Prostate gland (tissue), 2 donors: ENCODE data around the gene TAF4. TPM values are rescaled to one million over a fixed set of nuclear protein-coding genes. Genes with fewer than 3 reads are reported as not detected.

ENCODE experiments used
- DNase-seq: peaks from one replicate; pipeline ENCODE4 v3.0.0-alpha.2; 2019; ENCODE audit warnings: low spot score
- H3K27ac ChIP-seq, 2 donors: fragments of 200-600 bp; sonication (generic); 2 replicates each; pipeline ENCODE4 v1.5.1; 2017 to 2019
- H3K27me3 ChIP-seq: fragments of 200-600 bp; sonication (generic); replicated peaks from 2 replicates; pipeline ENCODE4 v1.5.1; 2019; ENCODE audit not compliant: insufficient read depth
- H3K36me3 ChIP-seq, 2 donors: fragments of 200-600 bp; sonication (generic); 1 replicate in 1 of 2; 2 replicates in 1 of 2; pipeline versions ENCODE4 v1.5.1 to v1.8.1; 2017 to 2019
- H3K4me1 ChIP-seq: fragments of 200-600 bp; sonication (generic); replicated peaks from 2 replicates; pipeline ENCODE4 v1.5.1; 2019
- H3K4me3 ChIP-seq, 2 donors: fragments of 200-600 bp; sonication (generic); 2 replicates each; pipeline ENCODE4 v1.5.1; 2017 to 2019
- H3K9me3 ChIP-seq: fragments of 200-600 bp; sonication (generic); 2 replicates; pipeline ENCODE4 v1.5.1; 2017
- CTCF ChIP-seq, 4 experiments: fragments of 200-600 bp in 2 of 4; fragments of 450-650 bp in 2 of 4; sonication (generic) in 2 of 4; IDR thresholded peaks; 1 replicate in 3 of 4; 2 replicates in 1 of 4; pipeline ENCODE4 v1.5.1; 2016 to 2019; ENCODE audit warnings: antibody characterized with exemption in 4 of 4, mild to moderate bottlenecking in 2 of 4, moderate library complexity in 2 of 4
- POLR2A ChIP-seq: fragments of 450-650 bp; IDR thresholded peaks from one replicate; pipeline ENCODE4 v1.6.1; 2016; ENCODE audit warnings: antibody characterized with exemption, mild to moderate bottlenecking
- POLR2AphosphoS5 ChIP-seq: sonication (generic); formaldehyde crosslinking; IDR thresholded peaks from one replicate; pipeline ENCODE4 v1.6.1; 2017; ENCODE audit warnings: antibody characterized with exemption
- WGBS: methylation state at CpG from one replicate; pipeline ENCODE4 v1.1.5; 2018; 5-methylcytosine and 5-hydroxymethylcytosine counted together
- intact Hi-C: fragments of 100-400 bp; cut with DNase I; formaldehyde crosslinking; loops from one replicate; pipeline ENCODE4 v1.14.2; 2022
- total RNA-seq, 2 donors: library from RNA; depleted of rRNA; stranded (reverse); fragments of >200 nt; gene quantifications; one replicate each; pipeline ENCODE4 v1.1.0, GENCODE V29; 2016

Gene TAF4
- total RNA-seq, 2 donors from 2014 or later: 19.9 to 57.1 TPM

- Histone ChIP-seq H3K27me3 (no peaks in the 10 kb centered on the region), H3K9me3 (no peaks in the 10 kb centered on the region), H3K36me3 (peaks cover 0 to 6% of the 10 kb centered on the region in 2 donors), H3K4me3 (no peak overlapping the region), H3K4me1 (no peaks in the 10 kb centered on the region), H3K27ac (no peak overlapping the region)
- TF ChIP-seq POLR2A (no peak), POLR2AphosphoS5 (no peak), CTCF (IDR thresholded peaks at IDR 0.05) (no peak)
- 94% methylated on average over 35 of the region's 45 CpGs for WGBS
- intact Hi-C loops: no loop called here
- DNase-seq: no peak
Observed at GRCh38 chr20:61976644-61977418, 88.8 kb downstream of the TAF4 start.

GRCh38 chr20:61976263-61976643 is 89.4 kb downstream of the TAF4 start:
- Histone ChIP-seq H3K4me1 (no peaks in the 10 kb centered on the region), H3K9me3 (no peaks in the 10 kb centered on the region), H3K4me3 (no peak overlapping the region), H3K27me3 (no peaks in the 10 kb centered on the region), H3K36me3 (peaks cover 0 to 6% of the 10 kb centered on the region in 2 donors), H3K27ac (no peak overlapping the region)
- TF ChIP-seq POLR2AphosphoS5: no peak
- no peak for TF ChIP-seq CTCF (IDR thresholded peaks at IDR 0.05)
- TF ChIP-seq POLR2A: no peak
- intact Hi-C loops: no loop called here
- DNase-seq: no peak
- WGBS: 86% methylated on average over 9 of the region's 9 CpGs

GRCh38 chr20:61975407-61976129 is 90.1 kb downstream of the TAF4 start:
- Histone ChIP-seq H3K9me3 (no peaks in the 10 kb centered on the region), H3K27me3 (no peaks in the 10 kb centered on the region), H3K36me3 (peaks cover 0 to 6% of the 10 kb centered on the region in 2 donors), H3K27ac (no peak overlapping the region), H3K4me1 (no peaks in the 10 kb centered on the region), H3K4me3 (no peak overlapping the region)
- intact Hi-C loops: no loop called here
- WGBS: 78% methylated on average over 11 of the region's 11 CpGs
- DNase-seq: no peak
- no peak for TF ChIP-seq POLR2A
- TF ChIP-seq POLR2AphosphoS5: no peak
- TF ChIP-seq CTCF (IDR thresholded peaks at IDR 0.05): no peak

- WGBS: 92% methylated on average over 14 of the region's 14 CpGs
- Histone ChIP-seq H3K27me3 (no peaks in the 10 kb centered on the region), H3K4me3 (no peak overlapping the region), H3K36me3 (peaks cover 0 to 6% of the 10 kb centered on the region in 2 donors), H3K9me3 (no peaks in the 10 kb centered on the region), H3K27ac (no peak overlapping the region), H3K4me1 (no peaks in the 10 kb centered on the region)
- intact Hi-C loops: no loop called here
- TF ChIP-seq POLR2A (no peak), CTCF (IDR thresholded peaks at IDR 0.05) (no peak), POLR2AphosphoS5 (no peak)
- no peak for DNase-seq
Observed at GRCh38 chr20:61974357-61974665, 91.4 kb downstream of the TAF4 start.
